Mesendoderm (in vitro differentiated cells): ENCODE data around the gene DOCK9.

ENCODE experiments used
- DNase-seq: peaks from one replicate; pipeline ENCODE4 v3.0.0; 2013
- H2AK5ac ChIP-seq: 2 replicates; pipeline ENCODE4 v1.6.1; 2013; ENCODE audit warnings: low read length, inconsistent platforms
- H2BK120ac ChIP-seq: 2 replicates; pipeline ENCODE4 v1.6.1; 2013; ENCODE audit warnings: low read depth, mild to moderate bottlenecking, low read length, moderate library complexity, mixed read lengths
- H2BK15ac ChIP-seq: replicated peaks from 2 replicates; pipeline ENCODE4 v1.6.1; 2013; ENCODE audit warnings: low read depth, mild to moderate bottlenecking, moderate library complexity
- H2BK5ac ChIP-seq: 2 replicates; pipeline ENCODE4 v1.6.1; 2013; ENCODE audit warnings: low read length, inconsistent platforms
- H3K18ac ChIP-seq: 2 replicates; pipeline ENCODE4 v1.6.1; 2013; ENCODE audit warnings: mild to moderate bottlenecking, low read length, mixed read lengths
- H3K23ac ChIP-seq: one replicate; pipeline ENCODE4 v1.6.1; 2013; ENCODE audit warnings: low read length
- H3K27ac ChIP-seq: 2 replicates; pipeline ENCODE4 v1.5.1; 2013; ENCODE audit warnings: low read depth, mild to moderate bottlenecking, inconsistent platforms, low read length, moderate library complexity
- H3K27me3 ChIP-seq: 2 replicates; pipeline ENCODE4 v1.6.1; 2013; ENCODE audit warnings: low read length, control low read depth, mild to moderate bottlenecking, inconsistent platforms; ENCODE audit not compliant: insufficient read depth, poor library complexity
- H3K36me3 ChIP-seq: 2 replicates; pipeline ENCODE4 v1.6.1; 2013; ENCODE audit warnings: low read length, inconsistent platforms; ENCODE audit not compliant: control insufficient read depth, insufficient read depth
- H3K4ac ChIP-seq: one replicate; pipeline ENCODE4 v1.6.1; 2013; ENCODE audit warnings: low read depth, mild to moderate bottlenecking, low read length, moderate library complexity
- H3K4me1 ChIP-seq: 2 replicates; pipeline ENCODE4 v1.6.1; 2013; ENCODE audit warnings: low read depth, low read length, inconsistent platforms; ENCODE audit not compliant: control insufficient read depth
- H3K4me2 ChIP-seq: 2 replicates; pipeline ENCODE4 v1.6.1; 2013; ENCODE audit warnings: low read length
- H3K4me3 ChIP-seq: 2 replicates; pipeline ENCODE4 v1.5.1; 2013; ENCODE audit warnings: mild to moderate bottlenecking, low read length
- H3K56ac ChIP-seq: one replicate; pipeline ENCODE4 v1.6.1; 2013; ENCODE audit warnings: low read length
- H3K79me1 ChIP-seq: 2 replicates; pipeline ENCODE4 v1.6.1; 2013; ENCODE audit warnings: low read length, inconsistent platforms
- H3K79me2 ChIP-seq: 2 replicates; pipeline ENCODE4 v1.6.1; 2013; ENCODE audit warnings: mild to moderate bottlenecking, low read length; ENCODE audit not compliant: control insufficient read depth, insufficient read depth
- H3K9ac ChIP-seq: 2 replicates; pipeline ENCODE4 v1.6.1; 2013; ENCODE audit warnings: low read length, inconsistent platforms
- H4K5ac ChIP-seq: one replicate; pipeline ENCODE4 v1.6.1; 2013; ENCODE audit warnings: low read length
- H4K8ac ChIP-seq: one replicate; pipeline ENCODE4 v1.6.1; 2013; ENCODE audit warnings: low read depth, mild to moderate bottlenecking, control low read depth, low read length, moderate library complexity
- WGBS: extraction: QIAGEN DNeasy Blood & Tissue Kit; methylation state at CpG from one replicate; pipeline ENCODE4 v1.1.7; 2013; ENCODE audit warnings: low lambda C conversion rate, missing lambda C conversion rate; ENCODE audit not compliant: insufficient coverage; ENCODE audit errors: extremely low coverage; 5-methylcytosine and 5-hydroxymethylcytosine counted together

DOCK9 gene

GRCh38 chr13:98999639-98999952, 21.7 kb upstream of the DOCK9 start:
- Histone ChIP-seq H3K4me1 (peaks cover 18% of the 10 kb centered on the region), H3K79me2 (no peaks in the 10 kb centered on the region), H3K27ac (no peak overlapping the region), H3K4me2 (no peak overlapping the region), H3K4ac (no peak overlapping the region), H3K56ac (no peak overlapping the region), H2AK5ac (no peak overlapping the region), H2BK5ac (no peak overlapping the region), H4K8ac (no peak overlapping the region), H3K79me1 (no peaks in the 10 kb centered on the region), H3K9ac (no peak overlapping the region), H4K5ac (no peak overlapping the region), H3K23ac (no peak overlapping the region), H3K36me3 (no peaks in the 10 kb centered on the region), H2BK120ac (no peak overlapping the region), H3K18ac (no peak overlapping the region), H3K4me3 (no peak overlapping the region), H2BK15ac (no peak overlapping the region), H3K27me3 (no peaks in the 10 kb centered on the region)
- WGBS: no CpG with 5 or more reads among the region's 2 CpGs
- DNase-seq: no peak

GRCh38 chr13:98998831-98999638, 21.2 kb upstream of the DOCK9 start:
- Histone ChIP-seq H3K4ac (no peak overlapping the region), H3K36me3 (no peaks in the 10 kb centered on the region), H4K8ac (no peak overlapping the region), H3K79me1 (no peaks in the 10 kb centered on the region), H3K18ac (no peak overlapping the region), H3K27ac (no peak overlapping the region), H2BK15ac (no peak overlapping the region), H3K9ac (no peak overlapping the region), H3K4me3 (no peak overlapping the region), H2BK5ac (no peak overlapping the region), H2BK120ac (no peak overlapping the region), H3K27me3 (no peaks in the 10 kb centered on the region), H3K23ac (no peak overlapping the region), H3K4me1 (peaks cover 18% of the 10 kb centered on the region), H3K56ac (no peak overlapping the region), H3K4me2 (no peak overlapping the region), H4K5ac (no peak overlapping the region), H2AK5ac (no peak overlapping the region), H3K79me2 (no peaks in the 10 kb centered on the region)
- no CpG with 5 or more reads among the region's 8 CpGs for WGBS
- DNase-seq: no peak

- H2BK15ac ChIP-seq: no peak overlapping the region
Observed at GRCh38 chr13:98997738-98998641, 20.1 kb upstream of the DOCK9 start.

GRCh38 chr13:98997011-98997730, 19.3 kb upstream of the DOCK9 start:
- Histone ChIP-seq H2BK120ac (no peak overlapping the region), H3K79me2 (no peaks in the 10 kb centered on the region), H2BK5ac (no peak overlapping the region), H4K5ac (no peak overlapping the region), H3K4ac (no peak overlapping the region), H3K18ac (no peak overlapping the region), H3K9ac (no peak overlapping the region), H3K23ac (no peak overlapping the region), H3K36me3 (no peaks in the 10 kb centered on the region), H3K4me3 (no peak overlapping the region), H4K8ac (no peak overlapping the region), H2AK5ac (no peak overlapping the region), H3K56ac (no peak overlapping the region), H3K4me1 (peaks cover 19% of the 10 kb centered on the region), H3K27ac (no peak overlapping the region), H3K4me2 (no peak overlapping the region), H2BK15ac (no peak overlapping the region), H3K79me1 (no peaks in the 10 kb centered on the region), H3K27me3 (no peaks in the 10 kb centered on the region)
- WGBS: no CpG with 5 or more reads among the region's 11 CpGs
- DNase-seq: no peak

More at GRCh38 chr13:98997738-98998641, 20.1 kb upstream of the DOCK9 start:
- Histone ChIP-seq H2BK5ac (no peak overlapping the region), H4K8ac (no peak overlapping the region), H4K5ac (no peak overlapping the region), H3K27me3 (no peaks in the 10 kb centered on the region), H2AK5ac (no peak overlapping the region), H3K4me3 (no peak overlapping the region), H3K56ac (no peak overlapping the region), H3K9ac (no peak overlapping the region), H3K36me3 (no peaks in the 10 kb centered on the region), H3K27ac (no peak overlapping the region), H3K79me2 (no peaks in the 10 kb centered on the region), H3K23ac (no peak overlapping the region), H3K18ac (no peak overlapping the region), H3K4me1 (peaks cover 19% of the 10 kb centered on the region), H3K79me1 (no peaks in the 10 kb centered on the region), H3K4me2 (no peak overlapping the region), H3K4ac (no peak overlapping the region), H2BK120ac (no peak overlapping the region)
- WGBS: no CpG with 5 or more reads among the region's 9 CpGs
- DNase-seq: no peak

GRCh38 chr13:98996046-98996445, 18.2 kb upstream of the DOCK9 start:
- no peak overlapping the region for H3K4me3 ChIP-seq
- H3K79me1 ChIP-seq: no peaks in the 10 kb centered on the region
- H3K36me3 ChIP-seq: no peaks in the 10 kb centered on the region
- no peak overlapping the region for H3K23ac ChIP-seq
- no peak overlapping the region for H4K5ac ChIP-seq
- H3K4ac ChIP-seq: no peak overlapping the region
- no peak overlapping the region for H2BK120ac ChIP-seq
- no peak overlapping the region for H3K27ac ChIP-seq
- no peak for DNase-seq
- no peaks in the 10 kb centered on the region for H3K27me3 ChIP-seq
- H3K18ac ChIP-seq: no peak overlapping the region
- no peak overlapping the region for H2AK5ac ChIP-seq
- no peak overlapping the region for H2BK5ac ChIP-seq
- H2BK15ac ChIP-seq: no peak overlapping the region
- H3K4me2 ChIP-seq: no peak overlapping the region
- no CpG with 5 or more reads among the region's 5 CpGs for WGBS
- no peak overlapping the region for H4K8ac ChIP-seq
- H3K4me1 ChIP-seq: peaks cover 15% of the 10 kb centered on the region
- no peak overlapping the region for H3K56ac ChIP-seq
- H3K79me2 ChIP-seq: no peaks in the 10 kb centered on the region
- H3K9ac ChIP-seq: no peak overlapping the region
